Measurements from ENCODE around the gene BTNL3. TPM values are rescaled to one million over a fixed set of nuclear protein-coding genes. Genes with fewer than 3 reads are reported as not detected.

Gene BTNL3
- total RNA-seq, 1 donor from 2014 or later, result not detected

DNA sequence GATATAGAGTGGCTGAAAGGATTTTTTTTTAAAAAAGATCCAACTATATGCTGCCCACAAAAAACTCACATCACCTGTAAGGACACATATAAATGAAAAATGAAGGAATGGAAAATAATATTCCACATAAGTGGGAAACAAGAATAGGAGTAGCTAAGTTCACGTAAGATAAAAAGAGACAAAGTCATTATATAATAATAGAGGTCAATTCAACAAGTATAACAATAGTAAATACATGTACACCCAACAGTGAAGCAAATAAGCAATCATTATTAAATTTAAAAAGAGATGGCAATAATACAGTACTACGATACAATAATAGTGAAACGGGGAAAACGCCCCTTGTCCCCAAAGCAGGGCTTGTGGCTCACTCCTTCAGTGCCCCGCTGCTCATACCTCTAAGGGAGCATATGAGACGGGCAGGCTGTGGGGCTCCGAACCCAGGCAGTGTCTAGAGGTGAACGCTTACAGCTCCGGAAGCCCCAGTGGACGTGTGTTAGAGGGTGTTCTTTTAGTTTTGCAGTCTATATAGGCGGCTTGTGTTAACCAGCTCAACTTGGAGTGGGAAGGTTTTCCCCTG lies 38.9 kb downstream of the BTNL3 start:
- no peaks in the 10 kb centered on the region for H3K27me3 ChIP-seq
- no peak overlapping the region for H3K27ac ChIP-seq
- H3K4me3 ChIP-seq, result no peak overlapping the region
- H3K36me3 ChIP-seq, result no peaks in the 10 kb centered on the region
- no peak for DNase-seq (ENCODE audit: low spot score in 2 of 2)
- intact Hi-C loops (cut with DNase I), result no loop called here
- no peaks in the 10 kb centered on the region for H3K4me1 ChIP-seq
- H3K9me3 ChIP-seq, result peaks cover 0 to 8% of the 10 kb centered on the region in 2 donors
- TF ChIP-seq, protein P1, sequence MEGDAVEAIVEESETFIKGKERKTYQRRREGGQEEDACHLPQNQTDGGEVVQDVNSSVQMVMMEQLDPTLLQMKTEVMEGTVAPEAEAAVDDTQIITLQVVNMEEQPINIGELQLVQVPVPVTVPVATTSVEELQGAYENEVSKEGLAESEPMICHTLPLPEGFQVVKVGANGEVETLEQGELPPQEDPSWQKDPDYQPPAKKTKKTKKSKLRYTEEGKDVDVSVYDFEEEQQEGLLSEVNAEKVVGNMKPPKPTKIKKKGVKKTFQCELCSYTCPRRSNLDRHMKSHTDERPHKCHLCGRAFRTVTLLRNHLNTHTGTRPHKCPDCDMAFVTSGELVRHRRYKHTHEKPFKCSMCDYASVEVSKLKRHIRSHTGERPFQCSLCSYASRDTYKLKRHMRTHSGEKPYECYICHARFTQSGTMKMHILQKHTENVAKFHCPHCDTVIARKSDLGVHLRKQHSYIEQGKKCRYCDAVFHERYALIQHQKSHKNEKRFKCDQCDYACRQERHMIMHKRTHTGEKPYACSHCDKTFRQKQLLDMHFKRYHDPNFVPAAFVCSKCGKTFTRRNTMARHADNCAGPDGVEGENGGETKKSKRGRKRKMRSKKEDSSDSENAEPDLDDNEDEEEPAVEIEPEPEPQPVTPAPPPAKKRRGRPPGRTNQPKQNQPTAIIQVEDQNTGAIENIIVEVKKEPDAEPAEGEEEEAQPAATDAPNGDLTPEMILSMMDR (IDR thresholded peaks at IDR 0.05), result no peak

DNA sequence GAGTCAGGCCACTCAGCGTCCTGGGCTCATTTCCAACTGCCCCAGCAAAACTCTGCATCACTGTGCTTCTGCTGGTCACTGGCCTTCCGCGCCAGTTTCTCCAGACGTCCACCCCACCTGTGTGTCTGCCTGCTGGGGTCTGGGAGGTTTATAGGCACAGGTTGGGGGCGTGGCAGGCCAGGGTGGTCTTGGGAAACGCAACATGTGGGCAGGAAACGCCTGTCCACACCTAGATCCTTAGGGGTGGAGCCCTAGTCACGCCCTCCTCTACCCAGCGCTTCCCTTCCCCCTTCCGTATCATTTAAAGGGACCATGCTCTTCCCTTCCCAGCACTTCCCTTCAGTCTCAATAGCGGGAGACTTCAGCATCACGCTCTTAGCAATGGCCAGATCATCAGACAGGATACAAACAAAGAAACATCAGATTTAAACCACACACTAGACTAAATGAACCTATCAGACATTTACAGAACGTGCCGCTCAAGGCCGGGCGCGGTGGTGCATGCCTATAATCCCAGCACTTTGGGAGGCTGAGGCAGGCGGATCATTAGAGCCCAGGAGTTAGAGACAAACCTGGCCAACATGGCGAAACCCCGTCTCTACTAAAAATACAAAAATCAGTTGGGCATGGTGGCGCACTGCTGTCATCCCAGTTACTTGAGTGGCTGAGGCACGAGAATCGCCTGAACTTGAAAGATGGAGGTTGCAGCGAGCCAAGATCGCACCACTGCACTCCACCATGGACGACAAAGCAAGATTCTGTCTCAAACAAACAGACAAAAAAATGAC lies 39.6 kb downstream of the BTNL3 start:
- intact Hi-C loops (cut with DNase I), result no loop called here
- Histone ChIP-seq H3K4me1 (no peaks in the 10 kb centered on the region), H3K36me3 (no peaks in the 10 kb centered on the region), H3K27ac (no peak overlapping the region), H3K27me3 (no peaks in the 10 kb centered on the region), H3K4me3 (no peak overlapping the region), H3K9me3 (peaks cover 0 to 8% of the 10 kb centered on the region in 2 donors)
- DNase-seq (ENCODE audit: low spot score in 2 of 2), result no peak
- TF ChIP-seq, protein P1 (IDR thresholded peaks at IDR 0.05), result no peak

DNA sequence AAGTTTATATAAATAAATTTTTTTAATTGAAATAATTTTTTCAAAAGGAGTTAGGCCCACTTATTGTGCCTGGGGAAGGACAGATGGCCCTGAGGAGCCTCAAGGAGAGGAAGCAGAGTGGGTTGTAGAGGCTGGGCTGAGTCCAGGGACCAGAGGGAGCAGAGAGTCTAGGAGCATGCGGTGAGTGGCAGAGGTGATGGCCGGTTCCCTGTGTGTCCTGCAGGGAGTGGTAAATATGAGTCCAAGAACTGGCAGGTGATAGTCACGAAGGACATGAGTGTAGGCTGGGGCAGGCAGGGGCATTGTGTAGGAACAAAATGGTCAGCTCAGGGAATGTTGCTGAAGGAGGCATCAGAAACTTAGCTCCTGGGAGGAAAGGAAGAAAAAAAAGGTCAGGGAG lies 43.1 kb downstream of the BTNL3 start:
- no peaks in the 10 kb centered on the region for H3K4me1 ChIP-seq
- TF ChIP-seq, protein P1 (IDR thresholded peaks at IDR 0.05), result no peak
- no peak for DNase-seq (ENCODE audit: low spot score in 2 of 2)
- H3K27me3 ChIP-seq, result no peaks in the 10 kb centered on the region
- no peak overlapping the region for H3K27ac ChIP-seq
- no peak overlapping the region for H3K4me3 ChIP-seq
- H3K36me3 ChIP-seq, result no peaks in the 10 kb centered on the region
- no peaks in the 10 kb centered on the region for H3K9me3 ChIP-seq
- intact Hi-C loops (cut with DNase I), result no loop called here

DNA sequence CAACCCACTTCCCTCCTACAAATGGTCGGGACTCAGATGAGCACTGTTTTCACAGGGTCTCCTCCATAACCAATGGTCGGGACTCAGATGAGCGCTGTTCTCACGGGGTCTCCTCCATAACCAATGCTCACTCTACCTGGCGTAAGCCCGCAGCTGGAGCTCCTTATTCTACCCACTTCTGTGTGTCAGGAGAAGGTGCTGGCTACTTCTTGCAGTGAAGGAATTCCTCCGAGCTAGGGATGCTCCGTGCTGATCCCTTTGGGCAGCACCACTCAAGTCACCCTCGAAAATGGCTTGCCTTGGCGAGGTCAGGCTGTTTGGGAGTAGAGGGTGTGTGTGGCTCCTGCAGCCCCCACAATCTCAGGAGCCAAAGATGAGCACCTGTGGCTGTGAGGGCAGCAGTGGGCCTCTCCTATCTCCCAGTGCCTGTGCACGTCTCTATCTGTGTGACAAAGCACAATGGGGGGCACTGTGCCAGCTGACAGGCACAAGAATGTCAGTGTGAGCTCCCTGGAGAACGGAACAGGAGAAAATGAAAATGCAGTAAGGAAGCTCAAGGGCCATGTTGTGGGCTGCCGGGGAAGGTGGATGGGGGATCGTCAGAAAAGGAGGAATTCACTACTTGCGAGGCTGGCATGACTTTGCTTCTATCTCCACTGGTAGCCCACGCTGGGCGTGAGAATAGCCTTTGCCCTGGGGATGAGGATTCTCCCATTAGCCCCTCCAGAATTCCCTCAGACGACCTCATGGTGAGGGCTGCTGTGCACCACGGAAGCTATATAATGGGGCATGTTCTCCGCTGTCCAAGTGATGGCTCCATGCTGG lies 47.6 kb downstream of the BTNL3 start:
- no peaks in the 10 kb centered on the region for H3K27me3 ChIP-seq
- H3K9me3 ChIP-seq, result no peaks in the 10 kb centered on the region
- intact Hi-C loops (cut with DNase I), result no loop called here
- no peaks in the 10 kb centered on the region for H3K4me1 ChIP-seq
- H3K36me3 ChIP-seq, result no peaks in the 10 kb centered on the region
- H3K4me3 ChIP-seq, result no peak overlapping the region
- H3K27ac ChIP-seq, result no peak overlapping the region
- TF ChIP-seq, protein P1 (IDR thresholded peaks at IDR 0.05), result no peak
- DNase-seq (ENCODE audit: low spot score in 2 of 2), result no peak

DNA sequence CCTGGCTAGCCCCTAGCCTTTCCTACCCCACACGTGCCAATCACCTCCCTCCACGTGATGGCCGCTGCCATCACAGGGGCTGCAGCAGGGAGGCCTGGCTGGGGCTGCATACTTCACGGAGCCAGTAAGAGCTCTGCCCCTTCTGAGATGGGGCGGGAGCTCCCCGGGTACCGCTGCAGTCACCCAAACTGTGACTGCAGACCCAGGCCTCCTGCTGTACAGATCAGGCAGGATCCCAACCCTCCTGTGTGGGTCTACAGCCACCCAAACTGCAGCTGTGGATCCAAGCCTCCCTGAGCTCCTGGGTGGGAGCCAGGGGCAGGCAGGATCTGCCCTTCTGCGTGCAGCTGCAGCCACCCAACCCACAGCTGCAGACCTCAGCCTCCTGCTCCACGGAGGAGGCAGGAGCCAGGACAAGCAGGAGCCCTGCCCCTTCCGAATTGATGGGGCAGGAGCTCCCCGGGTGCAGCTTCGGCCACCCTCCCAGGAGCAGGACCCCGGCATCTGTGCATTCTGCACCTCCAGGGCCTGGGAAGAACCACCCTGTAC lies 48.2 kb downstream of the BTNL3 start:
- H3K27me3 ChIP-seq, result no peaks in the 10 kb centered on the region
- TF ChIP-seq, protein P1 (IDR thresholded peaks at IDR 0.05), result no peak
- intact Hi-C loops (cut with DNase I), result no loop called here

More for the DNA sequence above, 48.2 kb downstream of the BTNL3 start:
- no peak for DNase-seq (ENCODE audit: low spot score in 2 of 2)
- Histone ChIP-seq H3K36me3 (no peaks in the 10 kb centered on the region), H3K27ac (no peak overlapping the region), H3K4me3 (no peak overlapping the region), H3K4me1 (no peaks in the 10 kb centered on the region), H3K9me3 (no peaks in the 10 kb centered on the region)
